GM23248 (cell line): ENCODE results near the gene USE1. TPM values are rescaled to one million over a fixed set of nuclear protein-coding genes. Genes with fewer than 3 reads are reported as not detected.
A peak's percentile ranks its signal among the peaks of the same experiment; 100 is the strongest.

Experiments used
- DNase-seq: peaks from one replicate; pipeline ENCODE4 v3.0.0-alpha.2; 2015
- H2AFZ ChIP-seq: fragments of 200-600 bp; sonication (generic); 2 replicates; pipeline ENCODE4 v1.6.1; 2016; ENCODE audit warnings: antibody characterized with exemption
- H3F3A ChIP-seq: fragments of 200-600 bp; sonication (generic); 2 replicates; pipeline ENCODE4 v1.6.1; 2016; ENCODE audit warnings: mild to moderate bottlenecking, antibody characterized with exemption, mixed run types; ENCODE audit not compliant: insufficient read depth
- H3K27ac ChIP-seq: fragments of 200-600 bp; sonication (generic); 2 replicates; pipeline ENCODE4 v1.5.1; 2016; ENCODE audit warnings: mild to moderate bottlenecking
- H3K27me3 ChIP-seq: fragments of 200-600 bp; sonication (generic); replicated peaks from 2 replicates; pipeline ENCODE4 v1.6.1; 2016; ENCODE audit warnings: mild to moderate bottlenecking; ENCODE audit not compliant: insufficient read depth
- H3K36me3 ChIP-seq: fragments of 200-600 bp; sonication (generic); 2 replicates; pipeline ENCODE4 v1.6.1; 2016; ENCODE audit warnings: low read depth, mild to moderate bottlenecking
- H3K4me1 ChIP-seq: fragments of 200-600 bp; sonication (generic); 2 replicates; pipeline ENCODE4 v1.6.1; 2016; ENCODE audit warnings: mild to moderate bottlenecking; ENCODE audit not compliant: insufficient read depth
- H3K4me2 ChIP-seq: fragments of 200-600 bp; sonication (generic); one replicate; pipeline ENCODE4 v1.6.1; 2016; ENCODE audit warnings: mild to moderate bottlenecking; ENCODE audit not compliant: unreplicated experiment
- H3K4me3 ChIP-seq: fragments of 200-600 bp; sonication (generic); 2 replicates; pipeline ENCODE4 v1.5.1; 2016; ENCODE audit warnings: mild to moderate bottlenecking
- H3K79me2 ChIP-seq: fragments of 200-600 bp; sonication (generic); 2 replicates; pipeline ENCODE4 v1.6.1; 2016; ENCODE audit warnings: mild to moderate bottlenecking; ENCODE audit not compliant: insufficient read depth
- H3K9ac ChIP-seq: fragments of 200-600 bp; sonication (generic); 2 replicates; pipeline ENCODE4 v1.6.1; 2016; ENCODE audit warnings: mild to moderate bottlenecking
- H3K9me2 ChIP-seq: fragments of 200-600 bp; sonication (generic); 2 replicates; pipeline ENCODE4 v1.6.1; 2016; ENCODE audit warnings: mixed run types, mild to moderate bottlenecking, moderate library complexity; ENCODE audit not compliant: insufficient read depth
- H3K9me3 ChIP-seq: fragments of 200-600 bp; sonication (generic); one replicate; pipeline ENCODE4 v1.6.1; 2017; ENCODE audit warnings: low read depth
- H4K20me1 ChIP-seq: fragments of 200-600 bp; sonication (generic); 2 replicates; pipeline ENCODE4 v1.6.0; 2016; ENCODE audit not compliant: insufficient read depth
- EZH2 ChIP-seq: fragments of 200-600 bp; sonication (generic); IDR thresholded peaks from 2 replicates; pipeline ENCODE4 v1.6.1; 2018; ENCODE audit warnings: antibody characterized with exemption, mild to moderate bottlenecking; ENCODE audit not compliant: insufficient read depth, poor library complexity, severe bottlenecking
- EZH2phosphoT487 ChIP-seq: fragments of 200-600 bp; sonication (generic); IDR thresholded peaks from 2 replicates; pipeline ENCODE4 v1.6.1; 2018; ENCODE audit warnings: antibody characterized with exemption, moderate library complexity, mild to moderate bottlenecking, low read depth; ENCODE audit not compliant: insufficient read depth
- WGBS, 2 experiments: methylation state at CpG; one replicate each; pipeline ENCODE4 v1.1.6; 2015 to 2017; ENCODE audit warnings: low lambda C conversion rate in 2 of 2, low coverage in 1 of 2; ENCODE audit errors: missing lambda C conversion rate in 2 of 2; 5-methylcytosine and 5-hydroxymethylcytosine counted together
- in situ Hi-C: fragments of 300-500 bp; cut with MboI; formaldehyde crosslinking; loops from 2 replicates; pipeline ENCODE4 v1.15.0; 2020
- polyA plus RNA-seq: library from polyadenylated mRNA; unstranded; fragments of >200 nt; fragmentation: Nextera tagmentation; extraction: Ambion mirVana; gene quantifications from 2 replicates; pipeline ENCODE4 v1.2.1, GENCODE V29; 2016
- total RNA-seq: library from RNA; depleted of rRNA; stranded (reverse); fragments of >200 nt; shearing (Covaris generic); gene quantifications from 2 replicates; pipeline ENCODE4 v1.2.3, GENCODE V29; 2014

The USE1 gene
- total and polyA plus RNA-seq, 2 experiments from 2014 or later = 13.2 to 29.6 TPM

GRCh38 chr19:17219286-17219685 is 4.1 kb downstream of the USE1 start:
- 0 out of 2 replicates have a peak, but pooled peaks cover 5% of the 10 kb centered on the region for H3K79me2 ChIP-seq
- no peak overlapping the region for H3K27ac ChIP-seq
- H3K4me3 ChIP-seq = no peak overlapping the region
- in situ Hi-C loops = no loop called here
- TF ChIP-seq EZH2phosphoT487 = no peak
- TF ChIP-seq EZH2 = no peak
- H3K9me3 ChIP-seq = no peaks in the 10 kb centered on the region
- H3K27me3 ChIP-seq = no peaks in the 10 kb centered on the region
- no peak overlapping the region for H3K9ac ChIP-seq
- no peaks in the 10 kb centered on the region for H3K9me2 ChIP-seq
- H3F3A ChIP-seq = 0 out of 2 replicates have a peak, but pooled peaks cover 8% of the 10 kb centered on the region
- no peak overlapping the region for H2AFZ ChIP-seq
- H3K4me1 ChIP-seq = peaks cover 12% of the 10 kb centered on the region
- peaks cover 7% of the 10 kb centered on the region; the same call in 1 of the 2 replicates for H3K36me3 ChIP-seq
- DNase-seq = no peak
- no peak overlapping the region for H3K4me2 ChIP-seq
- H4K20me1 ChIP-seq = no peaks in the 10 kb centered on the region
- WGBS, 2 experiments = 99% methylated on average over 8 of the region's 8 CpGs

- peaks cover 8% of the 10 kb centered on the region; the same call in 1 of the 2 replicates for H3K4me1 ChIP-seq
- DNase-seq = peak; percentile 92
Observed at GRCh38 chr19:17220207-17220758, 5.1 kb downstream of the USE1 start.

GRCh38 chr19:17225053-17225452 is 9.9 kb downstream of the USE1 start:
- TF ChIP-seq EZH2phosphoT487 = no peak
- no peak for TF ChIP-seq EZH2
- in situ Hi-C loops = no loop called here
- Histone ChIP-seq H3K9ac (no peak overlapping the region), H3K9me3 (no peaks in the 10 kb centered on the region), H2AFZ (peak overlapping the region; percentile 97; the same call in 1 of the 2 replicates), H3K79me2 (no peaks in the 10 kb centered on the region), H3F3A (0 out of 2 replicates have a peak, but pooled peaks cover 5% of the 10 kb centered on the region), H3K27ac (no peak overlapping the region), H3K4me3 (no peak overlapping the region), H3K4me1 (peaks cover 8% of the 10 kb centered on the region), H3K9me2 (no peaks in the 10 kb centered on the region), H3K4me2 (no peak overlapping the region), H3K36me3 (no peaks in the 10 kb centered on the region), H4K20me1 (no peaks in the 10 kb centered on the region), H3K27me3 (no peaks in the 10 kb centered on the region)
- 85 to 90% methylated on average over 10 of the region's 10 CpGs for WGBS, 2 experiments
- DNase-seq = no peak

More at GRCh38 chr19:17220207-17220758, 5.1 kb downstream of the USE1 start:
- Histone ChIP-seq H2AFZ (peak overlapping the region; percentile 75), H3K9me2 (no peaks in the 10 kb centered on the region), H3K9me3 (no peaks in the 10 kb centered on the region), H3K27ac (no peak overlapping the region), H3K36me3 (peaks cover 7% of the 10 kb centered on the region; the same call in 1 of the 2 replicates), H3K79me2 (0 out of 2 replicates have a peak, but pooled peaks cover 5% of the 10 kb centered on the region), H3F3A (0 out of 2 replicates have a peak, but pooled peaks cover 5% of the 10 kb centered on the region), H3K27me3 (no peaks in the 10 kb centered on the region), H3K9ac (0 out of 2 replicates have a peak overlapping the region, but pooled peaks have one; percentile 48), H4K20me1 (no peaks in the 10 kb centered on the region), H3K4me3 (no peak overlapping the region), H3K4me2 (no peak overlapping the region)
- in situ Hi-C loops = no loop called here
- TF ChIP-seq EZH2 (no peak), EZH2phosphoT487 (no peak)
- 17 to 18% methylated on average over 11 to 14 of the region's 14 CpGs for WGBS, 2 experiments

GRCh38 chr19:17226002-17226933 is 11.1 kb downstream of the USE1 start, which contains the start of gene OCEL1:
TSS of gene OCEL1 (plus strand) at chr19:17226226. CDS start at chr19:17226248, 22 bp downstream.
- 0 out of 2 replicates have a peak, but pooled peaks cover 5% of the 10 kb centered on the region for H3F3A ChIP-seq
- peak within 1 kb of the TSS; percentile 52 for H3K27ac ChIP-seq
- peaks cover 3% of the 10 kb centered on the region; the same call in 1 of the 2 replicates for H3K4me1 ChIP-seq
- H3K9ac ChIP-seq = peak within 1 kb of the TSS; percentile 91
- no peaks in the 10 kb centered on the region for H3K9me2 ChIP-seq
- TF ChIP-seq EZH2 (no peak), EZH2phosphoT487 (no peak)
- 1% methylated on average over 50 to 83 of the region's 90 CpGs for WGBS, 2 experiments
- H3K79me2 ChIP-seq = peaks cover 5% of the 10 kb centered on the region; the same call in 1 of the 2 replicates
- no peaks in the 10 kb centered on the region for H3K27me3 ChIP-seq
- DNase-seq = peak; percentile 100
- peak within 1 kb of the TSS; percentile 97 for H2AFZ ChIP-seq
- peaks cover 4% of the 10 kb centered on the region; the same call in 1 of the 2 replicates for H3K36me3 ChIP-seq
- H3K4me2 ChIP-seq = peak within 1 kb of the TSS; percentile 85
- H4K20me1 ChIP-seq = no peaks in the 10 kb centered on the region
- in situ Hi-C loops = no loop called here
- peak within 1 kb of the TSS; percentile 81 for H3K4me3 ChIP-seq
- no peaks in the 10 kb centered on the region for H3K9me3 ChIP-seq
